Psoas muscle (tissue), 8 donors: ENCODE measurements around the gene ERC2. TPM values are rescaled to one million over a fixed set of nuclear protein-coding genes. Genes with fewer than 3 reads are reported as not detected.

ENCODE experiments used
- ATAC-seq, 4 donors: fragments of 200-7000 bp; cut with Tn5 transposase; one replicate each; pipeline ENCODE4 v1.9.1; 2020; ENCODE audit warnings: moderate library complexity in 3 of 4, mild to moderate bottlenecking in 2 of 4
- DNase-seq, 2 donors: peaks; one replicate each; pipeline ENCODE4 v3.0.0-alpha.2; 2020
- H3K27ac ChIP-seq: fragments of 200-600 bp; one replicate; pipeline ENCODE4 v1.8.0; 2022
- H3K27me3 ChIP-seq, 3 donors: fragments of 200-600 bp in 1 of 3; one replicate each; pipeline versions ENCODE4 v1.6.1 to v1.8.0; 2013 to 2022; ENCODE audit warnings: low read length in 2 of 3, mild to moderate bottlenecking in 2 of 3, moderate library complexity in 1 of 3; ENCODE audit not compliant: insufficient read depth in 3 of 3
- H3K36me3 ChIP-seq, 2 donors: fragments of 200-600 bp in 1 of 2; one replicate each; pipeline versions ENCODE4 v1.6.1 to v1.8.0; 2013 to 2022; ENCODE audit warnings: low read depth in 1 of 2, mild to moderate bottlenecking in 1 of 2, moderate library complexity in 1 of 2; ENCODE audit not compliant: insufficient read depth in 1 of 2
- H3K4me1 ChIP-seq: fragments of 200-600 bp; one replicate; pipeline ENCODE4 v1.8.0; 2022
- H3K4me3 ChIP-seq: fragments of 200-600 bp; one replicate; pipeline ENCODE4 v1.8.0; 2022; ENCODE audit warnings: mild to moderate bottlenecking
- H3K9me3 ChIP-seq: fragments of 200-600 bp; one replicate; pipeline ENCODE4 v1.8.0; 2022
- WGBS, 3 donors: extraction: QIAGEN DNeasy Blood & Tissue Kit; methylation state at CpG; one replicate each; pipeline versions ENCODE4 v1.1.6 to v1.1.7; 2013; 5-methylcytosine and 5-hydroxymethylcytosine counted together
- intact Hi-C, 2 donors: fragments of 100-400 bp; cut with DNase I; formaldehyde crosslinking; loops; one replicate each; pipeline versions ENCODE4 v1.11.0 to v1.14.2; 2022
- polyA plus RNA-seq, 3 donors: library from polyadenylated mRNA; stranded (reverse); fragments of 200-250 nt; gene quantifications; one replicate each; pipeline ENCODE4 v1.2.3, GENCODE V29; 2013
- total RNA-seq, 4 donors: library from RNA; stranded (reverse); fragmentation: NEBNext Ultra II Directional in 2 of 4; extraction: Animal tissue kit (Norgen Biotek cat#: 25700) in 2 of 4; gene quantifications; one replicate each; pipeline versions ENCODE4 v1.2.1 to v1.2.4, GENCODE V29; 2021 to 2023
- TF ChIP-seq, protein P1 (sequence below): fragments of 200-600 bp; IDR thresholded peaks from one replicate; pipeline ENCODE4 v1.8.0; 2022; ENCODE audit warnings: antibody characterized with exemption
- donor health status: healthy with polysubstance abuse.
- donor health status: DM: no; HTN: no; CAD: no; lungs with moderate emphysema.
- donor health status: Bipolar disorder and iron deficiency.
- donor health status: healthy.
- donor health status: DM: yes; HTN: yes; CAD: no.
- donor health status: DM: no; HTN: no; CAD: no.
- donor health status: DM: no; HTN: no; CAD: no.
- donor health status: DM: yes; HTN: yes; CAD: no.

Gene ERC2
- total and polyA plus RNA-seq, 7 donors: 0.04 to 0.15 TPM; not detected in 5

DNA sequence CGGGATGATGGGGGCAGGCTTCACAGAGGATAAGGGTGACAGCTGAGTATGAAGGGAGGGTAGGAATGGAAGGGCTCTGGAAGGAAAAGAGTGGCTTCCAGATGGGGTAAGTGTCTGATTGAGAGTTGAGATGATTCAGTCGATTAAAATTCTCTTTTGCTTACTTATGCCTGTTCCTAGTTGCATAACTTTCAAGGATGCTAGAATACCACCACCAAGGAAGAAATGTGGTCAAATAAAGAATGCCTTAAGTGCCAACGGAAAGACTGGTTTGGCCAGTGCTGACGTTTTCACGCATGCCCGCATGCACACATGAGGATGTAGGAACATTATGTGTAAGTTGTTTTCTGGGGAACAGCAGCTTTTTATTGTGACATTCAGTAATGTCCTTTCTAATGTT is 717.7 kb downstream of the ERC2 start:
- no peaks in the 10 kb centered on the region for H3K9me3 ChIP-seq
- ATAC-seq: no peak
- whole genome bisulfite sequencing, 3 donors: 75 to 84% (median 81%) methylated on average over 6 of the region's 6 CpGs

DNA sequence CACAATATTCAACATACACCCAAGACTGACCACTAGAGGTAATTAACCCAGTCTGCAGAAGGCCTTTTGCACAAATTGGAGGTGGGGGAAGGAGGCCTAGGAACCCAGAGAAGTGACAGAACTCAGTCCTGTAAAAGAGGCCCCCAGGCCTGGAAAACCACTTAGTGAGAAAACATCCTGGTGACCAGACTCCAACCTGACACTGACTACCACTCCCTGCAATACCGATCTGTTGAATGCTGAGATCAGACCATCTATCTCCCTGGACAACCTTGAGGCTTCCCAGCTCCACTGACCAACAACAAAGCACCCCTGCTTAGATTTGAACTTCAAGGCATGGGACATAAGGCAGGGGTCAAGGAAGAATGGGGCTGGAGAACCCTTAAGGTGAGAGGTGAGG is 719.2 kb downstream of the ERC2 start:
- ATAC-seq (no peak), DNase-seq (no peak)
- intact Hi-C loops: loop anchor here in 1 of 2 donors (5.0 to 10.0 kb wide), 2 partner anchors 262 to 894 kb away; partner anchors contain the start of gene WNT5A
- Histone ChIP-seq H3K4me3 (no peak overlapping the region), H3K27ac (no peak overlapping the region), H3K36me3 (no peaks in the 10 kb centered on the region), H3K27me3 (peaks cover 0 to 3% (median 0%) of the 10 kb centered on the region in 3 donors), H3K9me3 (no peaks in the 10 kb centered on the region), H3K4me1 (no peaks in the 10 kb centered on the region)
- 92 to 100% (median 96%) methylated on average over 1 of the region's 1 CpG for WGBS, 3 donors
- TF ChIP-seq, protein P1, sequence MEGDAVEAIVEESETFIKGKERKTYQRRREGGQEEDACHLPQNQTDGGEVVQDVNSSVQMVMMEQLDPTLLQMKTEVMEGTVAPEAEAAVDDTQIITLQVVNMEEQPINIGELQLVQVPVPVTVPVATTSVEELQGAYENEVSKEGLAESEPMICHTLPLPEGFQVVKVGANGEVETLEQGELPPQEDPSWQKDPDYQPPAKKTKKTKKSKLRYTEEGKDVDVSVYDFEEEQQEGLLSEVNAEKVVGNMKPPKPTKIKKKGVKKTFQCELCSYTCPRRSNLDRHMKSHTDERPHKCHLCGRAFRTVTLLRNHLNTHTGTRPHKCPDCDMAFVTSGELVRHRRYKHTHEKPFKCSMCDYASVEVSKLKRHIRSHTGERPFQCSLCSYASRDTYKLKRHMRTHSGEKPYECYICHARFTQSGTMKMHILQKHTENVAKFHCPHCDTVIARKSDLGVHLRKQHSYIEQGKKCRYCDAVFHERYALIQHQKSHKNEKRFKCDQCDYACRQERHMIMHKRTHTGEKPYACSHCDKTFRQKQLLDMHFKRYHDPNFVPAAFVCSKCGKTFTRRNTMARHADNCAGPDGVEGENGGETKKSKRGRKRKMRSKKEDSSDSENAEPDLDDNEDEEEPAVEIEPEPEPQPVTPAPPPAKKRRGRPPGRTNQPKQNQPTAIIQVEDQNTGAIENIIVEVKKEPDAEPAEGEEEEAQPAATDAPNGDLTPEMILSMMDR: no peak

More for the DNA sequence above, 717.7 kb downstream of the ERC2 start:
- Histone ChIP-seq H3K27me3 (peaks cover 0 to 3% (median 0%) of the 10 kb centered on the region in 3 donors), H3K4me3 (no peak overlapping the region), H3K27ac (no peak overlapping the region), H3K36me3 (no peaks in the 10 kb centered on the region), H3K4me1 (no peaks in the 10 kb centered on the region)
- intact Hi-C loops: no loop called here
- TF ChIP-seq, protein P1: no peak
- DNase-seq: no peak

DNA sequence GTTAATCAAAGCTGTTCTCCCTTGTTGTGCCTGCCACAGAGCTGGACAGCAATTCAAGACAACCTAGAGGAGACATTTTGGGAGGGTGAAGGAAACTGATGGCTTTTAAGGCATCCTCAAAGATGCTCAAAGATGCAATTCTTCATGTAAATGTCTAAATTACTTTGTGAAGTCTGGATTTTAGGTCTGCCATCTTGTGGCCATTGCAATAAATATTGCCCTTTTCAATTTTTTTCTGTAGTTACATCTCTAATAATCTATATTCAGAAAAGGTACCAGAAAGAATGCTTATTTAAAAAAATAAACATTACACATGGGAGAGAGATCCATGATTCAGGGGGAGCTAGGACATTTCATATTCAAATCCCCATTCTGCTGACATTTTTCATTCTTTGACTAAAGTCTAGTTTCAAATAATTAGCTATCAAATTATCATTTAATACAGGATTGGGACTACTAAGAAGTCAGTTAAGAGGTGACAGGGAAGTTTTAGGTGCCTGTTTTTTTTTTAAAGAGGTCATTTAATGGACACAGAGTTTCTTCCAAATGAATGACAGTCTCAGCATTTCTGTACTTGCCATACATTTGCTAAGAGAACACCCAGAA is 721.4 kb downstream of the ERC2 start:
- intact Hi-C loops: loop anchor here in 1 of 2 donors (5.0 to 10.0 kb wide), 2 partner anchors 260 to 892 kb away; partner anchors contain the start of gene WNT5A
- no peaks in the 10 kb centered on the region for H3K36me3 ChIP-seq
- ATAC-seq (no peak), DNase-seq (no peak)
- H3K9me3 ChIP-seq: no peaks in the 10 kb centered on the region
- H3K4me1 ChIP-seq: no peaks in the 10 kb centered on the region
- H3K27me3 ChIP-seq: no peaks in the 10 kb centered on the region
- TF ChIP-seq, protein P1: peak; percentile 38
- no peak overlapping the region for H3K4me3 ChIP-seq
- no peak overlapping the region for H3K27ac ChIP-seq

DNA sequence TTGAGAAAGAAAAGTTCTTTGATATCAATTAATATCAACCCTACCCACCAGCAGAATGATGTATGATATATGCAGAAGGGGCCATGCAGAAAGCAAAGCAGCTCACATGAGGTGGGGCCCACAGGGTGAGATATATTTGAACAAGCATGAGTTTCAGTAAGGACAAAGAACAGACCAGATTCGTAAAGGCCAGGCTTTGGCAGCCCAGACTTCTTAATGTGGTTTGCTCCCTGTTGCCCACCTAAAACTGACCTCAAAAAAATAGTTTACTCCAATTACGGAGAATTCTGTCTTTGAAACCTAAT is 725.5 kb downstream of the ERC2 start:
- Histone ChIP-seq H3K27me3 (no peaks in the 10 kb centered on the region), H3K9me3 (no peaks in the 10 kb centered on the region), H3K27ac (no peak overlapping the region), H3K4me3 (no peak overlapping the region), H3K36me3 (no peaks in the 10 kb centered on the region), H3K4me1 (no peaks in the 10 kb centered on the region)
- no peak for DNase-seq
- TF ChIP-seq, protein P1: no peak
- WGBS, 3 donors: 55 to 84% (median 66%) methylated on average over 2 of the region's 2 CpGs
- intact Hi-C loops: loop anchor here in 1 of 2 donors (10.0 kb wide), 1 partner anchor 888 kb away; no protein-coding TSS in a partner anchor
- no peak for ATAC-seq
